Keratinocyte (primary cell): Measurements from ENCODE around the gene MAPK14.

Source experiments
- EZH2 ChIP-seq: IDR thresholded peaks from one replicate; pipeline ENCODE4 v1.6.1; 2012; ENCODE audit warnings: inconsistent platforms, mild to moderate bottlenecking, low read length, moderate library complexity
- TF ChIP-seq, protein P1 (sequence below), 3 experiments: IDR thresholded peaks in 1 of 3; conservative IDR thresholded peaks in 1 of 3; optimal IDR thresholded peaks in 1 of 3; 2 replicates in 2 of 3; 3 replicates in 1 of 3; pipeline versions ENCODE3 to v1.5.1; 2011; ENCODE audit warnings: low read length in 3 of 3, mild to moderate bottlenecking in 3 of 3, moderate library complexity in 2 of 3, control low read depth in 1 of 3, inconsistent platforms in 1 of 3; ENCODE audit not compliant: insufficient read depth in 2 of 3; ENCODE audit errors: extremely low read depth in 1 of 3

DNA sequence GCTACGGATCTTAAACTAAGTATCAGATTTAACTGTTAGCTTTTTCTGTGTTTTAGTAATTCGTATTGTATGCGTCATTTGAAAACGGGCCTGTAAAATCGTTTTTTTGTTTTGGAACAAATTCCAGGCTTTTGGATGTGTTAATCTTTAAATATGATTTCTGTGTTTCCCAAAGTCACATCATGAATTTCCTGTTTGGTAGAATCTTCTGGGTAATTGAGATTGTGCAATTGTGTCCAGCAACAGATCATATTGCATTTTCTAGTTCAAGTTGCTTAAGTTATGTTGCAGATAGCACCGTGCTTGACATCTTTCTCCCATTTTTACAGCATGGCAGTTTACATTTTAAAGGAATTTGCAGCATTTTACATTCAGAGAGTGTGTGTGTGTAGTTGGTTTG, 1.9 kb downstream of the MAPK14 start:
- TF ChIP-seq EZH2, result no peak
- TF ChIP-seq, protein P1, sequence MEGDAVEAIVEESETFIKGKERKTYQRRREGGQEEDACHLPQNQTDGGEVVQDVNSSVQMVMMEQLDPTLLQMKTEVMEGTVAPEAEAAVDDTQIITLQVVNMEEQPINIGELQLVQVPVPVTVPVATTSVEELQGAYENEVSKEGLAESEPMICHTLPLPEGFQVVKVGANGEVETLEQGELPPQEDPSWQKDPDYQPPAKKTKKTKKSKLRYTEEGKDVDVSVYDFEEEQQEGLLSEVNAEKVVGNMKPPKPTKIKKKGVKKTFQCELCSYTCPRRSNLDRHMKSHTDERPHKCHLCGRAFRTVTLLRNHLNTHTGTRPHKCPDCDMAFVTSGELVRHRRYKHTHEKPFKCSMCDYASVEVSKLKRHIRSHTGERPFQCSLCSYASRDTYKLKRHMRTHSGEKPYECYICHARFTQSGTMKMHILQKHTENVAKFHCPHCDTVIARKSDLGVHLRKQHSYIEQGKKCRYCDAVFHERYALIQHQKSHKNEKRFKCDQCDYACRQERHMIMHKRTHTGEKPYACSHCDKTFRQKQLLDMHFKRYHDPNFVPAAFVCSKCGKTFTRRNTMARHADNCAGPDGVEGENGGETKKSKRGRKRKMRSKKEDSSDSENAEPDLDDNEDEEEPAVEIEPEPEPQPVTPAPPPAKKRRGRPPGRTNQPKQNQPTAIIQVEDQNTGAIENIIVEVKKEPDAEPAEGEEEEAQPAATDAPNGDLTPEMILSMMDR (optimal IDR thresholded peaks at IDR 0.05 in 1 of 3, IDR thresholded peaks at IDR 0.05 in 1 of 3, conservative IDR thresholded peaks at IDR 0.05 in 1 of 3; ENCODE audit: extremely low read depth in 1 of 3, insufficient read depth in 2 of 3, low read length in 3 of 3), result no peak
